Activated T-helper 1 cell treated with anti-CD3 and anti-CD28 coated beads, Interleukin-2, amount 50 U/mL, for 16 hours (primary cell): Measurements from ENCODE around the gene INTS12.
"Not testable (repeated sequence)": the region's sequence is repeated elsewhere in the genome, so short reads cannot be mapped to it uniquely, and the experiment has no call there.

Experiments
- DNase-seq, 2 donors: peaks; one replicate each; pipeline ENCODE4 v3.0.0-alpha.2; 2020; ENCODE audit warnings: low read depth in 1 of 2, low spot score in 1 of 2

INTS12 gene, protein sequence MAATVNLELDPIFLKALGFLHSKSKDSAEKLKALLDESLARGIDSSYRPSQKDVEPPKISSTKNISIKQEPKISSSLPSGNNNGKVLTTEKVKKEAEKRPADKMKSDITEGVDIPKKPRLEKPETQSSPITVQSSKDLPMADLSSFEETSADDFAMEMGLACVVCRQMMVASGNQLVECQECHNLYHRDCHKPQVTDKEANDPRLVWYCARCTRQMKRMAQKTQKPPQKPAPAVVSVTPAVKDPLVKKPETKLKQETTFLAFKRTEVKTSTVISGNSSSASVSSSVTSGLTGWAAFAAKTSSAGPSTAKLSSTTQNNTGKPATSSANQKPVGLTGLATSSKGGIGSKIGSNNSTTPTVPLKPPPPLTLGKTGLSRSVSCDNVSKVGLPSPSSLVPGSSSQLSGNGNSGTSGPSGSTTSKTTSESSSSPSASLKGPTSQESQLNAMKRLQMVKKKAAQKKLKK

DNA sequence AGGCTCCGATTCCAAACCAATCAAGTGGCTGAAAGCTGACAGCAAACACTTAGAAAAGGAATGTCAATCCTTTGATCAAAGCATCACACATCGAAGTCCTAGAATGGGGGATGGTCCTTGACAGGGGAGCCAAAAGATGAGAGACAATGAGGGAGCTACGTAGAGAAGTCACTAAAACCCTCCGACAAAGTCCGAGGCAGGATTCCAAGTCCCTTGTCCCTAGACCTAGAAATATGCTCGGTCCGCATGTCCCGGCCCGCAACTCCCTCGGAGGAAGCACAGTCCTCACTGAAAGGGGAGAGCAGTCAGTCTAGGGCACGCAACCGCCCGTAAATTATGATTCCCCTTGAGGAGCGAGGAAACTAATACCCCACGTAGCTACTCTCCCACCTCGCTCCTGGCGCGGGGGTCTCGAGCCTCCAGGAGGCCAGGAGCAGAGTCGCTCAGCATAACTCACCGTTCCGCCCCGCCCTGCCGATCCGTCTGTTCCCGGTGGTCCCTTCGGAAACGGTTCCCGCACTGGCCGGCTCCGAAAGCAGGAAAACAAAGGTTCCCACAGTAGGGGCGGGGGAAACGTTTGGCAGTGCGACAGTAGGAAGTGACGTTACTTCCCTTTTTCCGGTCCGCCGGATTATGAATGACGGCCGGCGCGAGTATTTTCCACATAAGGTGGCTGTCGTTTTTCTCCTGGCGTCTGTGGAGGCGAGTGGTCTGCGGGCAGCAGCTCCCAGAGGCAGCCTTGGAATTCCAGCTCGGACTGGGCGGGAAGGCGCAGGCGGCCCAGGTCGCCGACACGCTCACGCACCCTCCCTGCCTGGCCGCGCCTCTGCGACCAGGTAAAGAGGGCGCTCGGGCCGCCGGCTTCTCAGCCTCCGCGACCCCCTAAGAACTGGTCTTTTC, at the start of gene INTS12, which contains the start of gene GSTCD:
Gene INTS12, minus strand, starts transcription at position 509 of the 900 bp plus-strand sequence. CDS start 8,684 bp downstream, outside the sequence.
Gene GSTCD, plus strand, starts transcription at position 604 of the 900 bp plus-strand sequence. CDS start 8,830 bp downstream, outside the sequence.
- peak; percentile 77 to 79 for DNase-seq

DNA sequence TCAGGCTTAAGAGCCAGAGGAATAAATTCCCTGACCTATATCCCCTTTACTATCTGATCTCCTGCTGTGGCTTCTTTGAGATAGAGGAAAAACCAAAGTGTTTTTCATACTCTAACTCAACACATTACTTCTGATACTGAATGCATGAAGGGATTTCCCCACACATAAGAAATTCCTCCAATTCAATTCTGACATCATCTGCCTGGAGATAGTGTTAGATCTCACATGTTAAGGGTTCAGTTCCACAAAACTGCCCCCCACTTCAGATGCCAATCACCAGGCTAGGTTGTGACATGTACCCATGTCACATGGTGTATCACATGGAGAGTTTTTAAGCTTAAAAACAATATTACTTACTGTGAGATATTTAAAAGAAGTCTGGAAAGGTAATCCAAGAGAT, 46.9 kb upstream of the INTS12 start:
- DNase-seq: no peak

DNA sequence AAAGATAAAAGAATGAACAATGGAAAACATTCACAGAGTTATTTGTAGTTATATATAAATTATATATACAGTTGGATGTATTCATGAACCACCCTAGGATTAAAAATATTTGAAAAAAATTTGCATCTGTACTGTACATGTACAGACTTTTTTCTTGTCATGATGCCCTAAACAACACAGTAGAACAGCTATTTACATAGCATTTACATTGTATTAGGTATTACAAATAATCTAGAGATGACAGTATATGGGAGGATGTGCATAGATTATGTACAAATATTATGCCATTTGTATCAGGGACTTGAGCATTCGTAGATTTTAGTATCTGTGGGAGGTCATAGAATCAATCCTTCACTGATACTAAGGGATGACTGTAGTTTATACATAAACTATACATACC, 44.9 kb upstream of the INTS12 start:
- DNase-seq: no peak

DNA sequence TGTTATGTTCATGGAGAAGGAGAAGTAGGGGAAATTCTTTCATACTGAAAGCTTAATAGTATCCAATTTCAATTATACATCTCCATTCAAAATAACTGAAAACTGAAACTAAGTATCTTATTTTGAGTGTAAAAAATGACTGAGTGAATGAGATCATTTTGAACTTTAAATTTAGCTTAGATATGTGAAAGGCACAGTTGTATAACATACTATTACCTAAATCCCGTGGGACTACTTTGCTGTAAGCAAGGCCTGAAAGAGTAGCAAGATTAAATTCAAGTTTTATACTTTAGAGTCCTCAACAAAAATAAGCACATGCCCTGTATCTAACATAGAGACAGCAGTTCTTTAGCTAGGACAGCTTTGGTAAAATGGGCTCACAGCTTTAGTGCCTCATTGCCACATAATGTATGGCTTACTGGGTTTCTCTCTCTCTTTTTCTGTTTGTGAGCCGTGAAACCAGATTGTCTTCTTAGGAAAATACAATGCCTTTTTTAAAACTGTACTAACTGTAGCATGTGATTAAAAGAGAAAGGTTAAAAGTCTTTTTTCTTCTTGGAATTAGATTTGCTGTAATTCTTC, 43.3 kb upstream of the INTS12 start:
- DNase-seq: no peak

DNA sequence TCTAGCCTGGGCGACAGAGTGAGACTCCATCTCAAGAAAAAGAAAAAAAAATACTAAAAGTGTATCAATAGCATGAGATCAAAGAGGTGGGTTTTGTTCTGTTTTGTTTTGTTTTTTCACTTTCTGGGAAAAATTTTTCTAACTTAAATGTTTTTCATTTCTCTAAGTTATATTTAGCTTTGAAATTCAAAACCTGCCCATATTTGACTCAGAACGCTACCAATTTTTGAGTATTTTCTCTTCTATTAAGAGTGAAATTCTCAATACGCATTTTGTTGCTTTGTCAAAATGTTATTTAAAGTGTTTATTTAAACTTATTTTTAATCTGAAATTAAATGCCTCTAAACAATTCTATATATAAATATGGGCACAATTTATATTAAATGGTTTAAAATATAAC, 39.7 kb upstream of the INTS12 start:
- no peak for DNase-seq

DNA sequence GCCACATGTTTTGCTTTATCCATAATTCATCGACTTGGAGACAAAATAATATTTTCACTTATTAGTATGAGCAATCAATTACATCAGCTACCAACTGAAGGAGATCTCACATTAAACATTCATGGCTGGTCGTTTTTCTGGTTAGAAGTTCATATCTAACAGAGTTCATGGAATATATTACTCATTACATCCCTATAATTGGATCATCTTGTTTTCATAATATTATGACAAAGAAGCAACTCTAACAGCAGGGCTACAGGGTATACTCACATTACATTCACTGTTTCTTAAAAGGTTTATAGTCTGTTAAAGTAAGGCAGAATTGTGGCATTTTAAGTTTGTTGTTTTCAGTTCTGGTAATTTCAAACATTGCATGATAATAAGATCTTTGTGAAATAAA, 33.1 kb upstream of the INTS12 start:
- no peak for DNase-seq

DNA sequence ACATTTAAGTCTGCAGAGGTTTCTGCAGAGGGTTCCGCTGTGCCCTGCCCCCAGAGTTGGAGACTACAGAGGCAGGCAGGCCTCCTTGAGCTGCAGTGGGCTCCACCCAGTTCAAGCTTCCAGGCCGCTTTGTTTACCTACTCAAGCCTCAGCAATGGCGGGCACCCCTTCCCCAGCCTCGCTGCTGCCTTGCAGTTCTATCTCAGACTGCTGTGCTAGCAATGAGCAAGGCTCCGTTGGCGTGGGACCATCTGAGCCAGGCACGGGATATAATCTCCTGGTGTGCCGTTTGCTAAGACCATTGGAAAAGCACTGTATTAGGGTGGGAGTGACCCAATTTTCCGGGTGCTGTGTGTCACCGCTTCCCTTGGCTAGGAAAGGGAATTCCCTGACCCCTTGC, 26.7 kb upstream of the INTS12 start:
- not testable (repeated sequence) for DNase-seq

DNA sequence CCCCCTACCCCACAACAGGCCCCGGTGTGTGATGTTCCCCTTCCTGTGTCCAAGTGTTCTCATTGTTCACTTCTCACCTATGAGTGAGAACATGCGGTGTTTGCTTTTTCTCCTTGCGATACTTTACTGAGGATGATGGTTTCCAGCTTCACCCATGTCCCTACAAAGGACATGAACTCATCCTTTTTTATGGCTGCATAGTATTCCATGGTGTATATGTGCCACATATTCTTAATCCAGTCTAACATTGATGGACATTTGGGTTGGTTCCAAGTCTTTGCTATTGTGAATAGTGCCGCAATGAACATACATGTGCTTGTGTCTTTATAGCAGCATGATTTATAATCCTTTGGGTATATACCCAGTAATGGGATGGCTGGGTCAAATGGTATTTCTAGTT, 21.4 kb upstream of the INTS12 start:
- DNase-seq: not testable (repeated sequence)

DNA sequence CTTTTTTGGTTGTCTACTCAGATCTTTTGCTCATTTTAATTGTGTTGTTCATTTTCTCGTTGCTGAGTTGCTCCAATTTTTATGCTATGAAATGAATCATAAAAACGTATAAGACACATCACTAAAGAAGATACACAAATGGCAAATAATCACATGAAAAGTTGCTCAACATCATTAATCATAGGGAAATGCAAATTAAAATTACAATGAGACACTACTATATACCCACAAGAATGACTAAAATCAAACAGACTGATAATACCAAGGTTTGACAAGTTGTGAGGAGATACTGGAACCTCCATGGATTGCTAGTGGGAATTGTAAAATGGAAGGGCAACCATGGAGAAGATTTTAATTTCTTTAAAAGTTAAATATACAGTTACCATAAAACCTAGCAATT, 17.1 kb upstream of the INTS12 start:
- no peak for DNase-seq

DNA sequence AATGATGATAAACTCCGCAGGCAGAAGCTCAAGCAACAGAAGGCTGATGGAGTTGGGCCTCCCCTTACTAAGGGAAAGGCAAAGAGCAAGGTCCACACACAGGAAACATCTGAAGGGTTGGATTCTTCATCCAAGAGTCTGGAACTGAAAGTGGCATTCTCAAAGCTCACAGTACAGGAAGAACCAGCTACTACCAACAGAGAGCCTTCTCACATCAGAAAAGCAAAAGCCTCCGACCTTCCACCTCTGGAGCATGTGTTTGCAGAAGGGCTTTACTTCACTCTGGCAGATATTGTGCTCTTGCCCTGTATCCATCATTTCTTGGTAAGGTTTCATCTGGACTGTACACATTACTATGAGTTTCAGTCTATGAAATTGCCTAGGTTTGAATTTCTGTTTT, 10.7 kb upstream of the INTS12 start:
- no peak for DNase-seq

DNA sequence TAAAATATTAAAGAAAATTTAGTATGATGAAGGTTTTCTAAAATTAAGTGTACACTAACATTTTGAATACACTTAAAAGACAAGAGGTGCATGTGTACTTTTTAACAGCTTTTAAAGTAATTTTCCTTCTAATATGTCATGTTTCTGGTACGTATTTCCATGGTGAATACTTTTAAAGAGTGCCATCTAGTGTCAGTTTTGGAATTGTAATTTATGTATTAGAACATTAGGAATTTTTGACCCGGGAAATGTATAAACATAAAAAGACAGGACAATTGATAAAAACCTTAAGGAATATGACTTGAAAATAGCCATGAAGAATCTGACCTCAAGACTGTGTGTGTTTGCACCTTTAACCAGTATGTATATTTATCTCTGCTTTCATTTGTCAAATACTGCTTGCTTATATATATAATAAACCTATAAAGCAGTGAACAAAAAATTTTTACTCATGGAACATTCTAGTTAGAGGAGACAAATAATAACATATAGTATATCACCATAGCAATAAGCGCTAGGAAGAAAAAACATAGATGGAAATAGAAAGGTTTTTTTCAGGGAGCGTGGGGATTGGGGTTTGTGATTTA, 7.3 kb upstream of the INTS12 start:
- DNase-seq: no peak

DNA sequence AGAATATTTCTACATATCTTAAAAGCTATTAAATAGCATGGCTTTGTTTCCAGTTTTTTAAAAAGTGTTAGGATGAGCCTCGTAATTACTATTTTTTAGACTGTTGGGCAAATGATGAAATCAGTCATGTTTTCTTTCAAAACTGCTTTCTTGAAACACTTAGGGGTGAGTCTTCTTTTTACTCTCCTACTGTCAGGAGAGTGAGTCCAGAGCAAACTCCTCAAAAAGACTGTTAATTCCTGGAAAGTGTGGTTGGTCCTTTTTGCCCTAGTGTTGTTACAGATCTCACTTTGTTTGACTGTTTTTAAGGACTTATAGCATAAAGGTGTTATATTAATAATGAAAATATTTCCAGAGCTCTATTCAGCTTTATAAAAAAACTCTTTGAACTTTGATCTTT, 6.4 kb upstream of the INTS12 start:
- no peak for DNase-seq

DNA sequence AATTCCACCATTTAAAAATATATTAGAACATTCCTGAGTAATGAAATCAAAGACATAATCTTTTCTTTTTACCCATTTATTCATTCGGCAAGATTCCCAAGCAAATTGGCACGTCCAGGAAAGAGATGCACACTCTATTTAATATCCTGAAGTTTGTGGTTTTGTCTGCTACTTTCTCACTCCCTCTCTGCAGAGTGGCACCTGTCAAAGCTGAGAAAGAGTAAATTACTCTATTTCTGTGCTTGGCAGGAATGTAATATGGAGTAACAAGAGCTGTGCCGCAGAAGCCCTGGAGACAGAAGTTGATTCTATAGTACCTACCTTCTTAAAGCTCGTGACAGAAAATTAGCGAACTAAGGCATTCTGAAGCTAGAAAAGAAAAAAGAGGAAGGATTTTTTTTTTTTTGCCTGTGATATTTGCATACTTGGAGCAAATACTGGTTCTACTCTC, 5.6 kb upstream of the INTS12 start:
- no peak for DNase-seq

DNA sequence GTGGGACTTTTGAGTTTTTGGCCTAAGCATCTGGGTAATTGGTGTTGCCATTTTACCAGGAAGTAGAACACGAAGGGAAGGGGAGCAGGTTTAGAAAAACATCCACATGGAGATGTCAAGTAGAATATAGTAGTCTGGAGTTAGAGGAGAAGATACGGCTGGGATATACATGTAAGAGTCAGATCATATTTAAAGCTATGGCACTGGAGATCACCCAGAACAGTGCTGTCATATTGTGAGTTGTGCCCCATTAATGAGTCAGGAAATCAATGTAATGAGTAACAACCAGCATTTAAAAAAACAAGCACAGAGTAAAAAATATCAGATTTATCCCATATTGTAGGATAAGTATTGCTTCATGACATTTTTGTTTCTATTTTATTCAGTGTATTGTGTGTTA, 4.3 kb upstream of the INTS12 start:
- no peak for DNase-seq

DNA sequence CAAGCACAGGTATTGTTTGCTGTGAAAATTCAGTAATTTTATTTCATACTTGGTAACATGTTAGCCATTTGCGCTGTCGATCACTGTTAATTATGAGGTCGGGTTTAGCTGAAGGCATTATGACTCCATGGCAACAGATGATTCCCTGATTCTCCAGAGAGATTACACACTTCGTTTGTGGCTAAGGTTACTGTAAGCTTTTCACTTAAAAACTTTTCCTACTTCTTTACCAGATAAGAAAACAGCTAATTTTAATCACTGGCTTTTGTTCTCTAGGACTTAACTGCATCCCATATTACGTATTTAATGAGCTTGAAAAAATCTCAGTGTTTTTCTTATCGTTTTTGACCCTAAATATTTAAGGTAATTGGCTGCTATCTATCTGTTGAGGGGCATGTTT, 2.2 kb upstream of the INTS12 start:
- DNase-seq: no peak

DNA sequence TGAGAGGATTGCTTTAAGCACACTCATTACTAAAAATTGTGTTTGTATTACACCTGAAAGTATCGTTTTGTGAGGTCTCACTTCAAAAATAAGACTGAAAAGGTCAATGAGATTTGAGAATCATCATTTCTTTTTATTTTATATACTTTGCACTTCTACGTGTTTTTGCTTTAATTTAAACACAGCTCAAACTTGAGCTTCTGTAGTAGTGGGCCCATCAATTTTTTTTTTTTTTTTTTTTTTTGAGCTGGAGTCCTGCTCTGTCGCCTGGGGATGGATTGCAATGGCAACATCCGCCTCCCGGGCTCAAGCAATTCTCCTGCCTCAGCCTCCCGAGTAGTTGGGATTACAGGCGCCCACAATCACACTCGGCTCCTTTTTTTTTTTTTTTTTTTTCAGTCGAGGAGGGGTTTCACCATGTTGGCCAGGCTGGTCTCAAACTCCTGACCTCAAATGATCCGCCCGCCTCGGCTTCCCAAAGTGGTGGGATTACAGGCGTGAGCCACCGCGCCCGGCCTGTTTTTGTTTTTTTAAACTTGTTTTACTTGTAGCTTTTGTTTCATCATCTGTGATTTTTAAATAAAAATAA, 1.6 kb upstream of the INTS12 start:
- DNase-seq: no peak

DNA sequence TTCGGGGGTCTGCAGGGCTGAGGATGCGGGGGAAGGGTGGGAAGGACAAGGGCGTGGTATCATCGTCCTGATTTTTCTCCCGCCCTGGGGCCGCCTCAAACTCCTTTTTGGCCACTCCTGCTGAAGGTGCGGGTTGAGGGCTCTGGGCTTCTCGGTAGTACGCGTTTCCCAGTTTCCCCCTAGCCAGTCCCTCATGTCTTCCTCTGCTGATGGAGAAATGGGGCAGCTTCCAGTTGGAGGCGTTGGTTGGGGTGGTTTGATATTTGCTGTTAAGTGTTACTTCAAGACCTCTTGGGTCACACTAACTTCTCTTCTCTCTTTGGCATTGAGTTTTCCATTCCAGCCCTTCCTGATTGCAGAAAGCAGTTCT, 577 bp upstream of the INTS12 start:
- no peak for DNase-seq

DNA sequence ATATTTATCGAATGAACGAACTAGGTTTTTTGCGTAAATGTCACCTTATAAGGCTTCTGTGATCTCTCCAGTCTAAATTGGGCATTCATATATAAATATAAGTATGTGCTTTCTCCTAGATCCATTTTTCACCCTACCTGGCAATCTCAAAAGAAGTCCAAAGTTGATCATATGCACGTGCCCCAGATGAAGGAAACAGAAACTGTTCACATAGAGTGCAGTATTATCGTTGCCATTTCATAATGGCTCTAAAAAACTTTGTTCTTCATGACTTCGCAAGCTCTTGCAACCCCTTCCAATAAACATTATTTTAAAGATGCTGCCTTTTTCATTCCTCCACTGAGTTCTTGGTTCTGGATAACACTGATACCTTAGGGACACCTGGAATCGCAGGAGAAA, 708 bp downstream of the INTS12 start:
- DNase-seq: no peak

DNA sequence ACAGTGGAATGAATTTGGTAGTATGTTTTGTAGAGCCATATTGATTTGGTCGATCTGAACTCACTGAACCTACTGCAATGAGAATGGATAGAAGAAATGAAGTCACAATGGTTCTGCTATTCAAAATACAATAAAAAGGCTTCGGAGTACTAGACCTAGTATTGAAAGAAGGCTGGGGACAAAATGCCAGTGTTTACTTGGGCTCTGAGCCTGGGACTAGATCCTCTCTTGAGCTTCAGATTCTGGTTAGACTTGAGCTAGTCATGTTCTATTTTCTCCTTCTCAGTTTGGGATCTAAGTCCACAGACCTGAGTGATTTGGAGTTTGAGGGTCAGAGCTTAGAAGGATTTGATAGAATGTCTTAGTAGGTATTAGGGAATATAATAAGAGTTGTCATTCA, 9.9 kb downstream of the INTS12 start:
- DNase-seq: no peak

DNA sequence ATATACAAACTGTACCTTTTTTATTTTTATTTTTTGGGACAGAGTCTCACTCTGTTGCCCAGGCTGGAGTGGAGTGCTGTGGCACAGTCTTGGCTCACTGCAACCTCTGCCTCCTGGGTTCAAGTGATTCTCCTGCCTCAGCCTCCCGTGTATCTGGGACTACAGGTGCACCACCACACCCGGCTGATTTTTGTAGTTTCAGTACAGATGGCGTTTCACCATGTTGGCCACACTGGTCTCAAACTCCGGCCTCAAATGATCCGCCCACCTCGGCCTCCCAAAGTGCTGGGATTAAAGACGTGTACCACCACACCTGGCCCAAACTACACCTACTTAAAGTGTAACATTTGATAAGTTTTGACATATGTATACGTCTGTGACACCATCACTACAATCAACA, 12.7 kb downstream of the INTS12 start:
- not testable (repeated sequence) for DNase-seq

DNA sequence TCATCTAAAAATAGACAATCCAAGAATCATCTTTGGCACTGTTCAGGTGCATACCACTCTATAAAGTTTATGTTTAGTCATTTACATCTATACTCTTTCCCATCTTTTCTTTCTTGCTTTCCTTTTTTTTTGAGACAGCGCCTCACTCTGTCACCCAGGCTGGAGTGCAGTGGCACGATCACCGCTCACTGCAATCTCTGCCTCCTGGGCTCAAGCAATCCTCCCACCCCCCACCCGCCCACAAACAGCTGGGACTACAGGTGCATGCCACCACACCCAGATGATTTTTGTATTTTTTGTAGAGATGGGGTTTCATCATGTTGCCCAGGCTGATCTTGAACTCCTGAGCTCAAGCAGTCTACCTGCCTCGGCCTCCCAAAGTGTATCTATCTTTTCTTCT, 13.7 kb downstream of the INTS12 start:
- not testable (repeated sequence) for DNase-seq
